ENCODE data around the gene ZBTB9.

DNA sequence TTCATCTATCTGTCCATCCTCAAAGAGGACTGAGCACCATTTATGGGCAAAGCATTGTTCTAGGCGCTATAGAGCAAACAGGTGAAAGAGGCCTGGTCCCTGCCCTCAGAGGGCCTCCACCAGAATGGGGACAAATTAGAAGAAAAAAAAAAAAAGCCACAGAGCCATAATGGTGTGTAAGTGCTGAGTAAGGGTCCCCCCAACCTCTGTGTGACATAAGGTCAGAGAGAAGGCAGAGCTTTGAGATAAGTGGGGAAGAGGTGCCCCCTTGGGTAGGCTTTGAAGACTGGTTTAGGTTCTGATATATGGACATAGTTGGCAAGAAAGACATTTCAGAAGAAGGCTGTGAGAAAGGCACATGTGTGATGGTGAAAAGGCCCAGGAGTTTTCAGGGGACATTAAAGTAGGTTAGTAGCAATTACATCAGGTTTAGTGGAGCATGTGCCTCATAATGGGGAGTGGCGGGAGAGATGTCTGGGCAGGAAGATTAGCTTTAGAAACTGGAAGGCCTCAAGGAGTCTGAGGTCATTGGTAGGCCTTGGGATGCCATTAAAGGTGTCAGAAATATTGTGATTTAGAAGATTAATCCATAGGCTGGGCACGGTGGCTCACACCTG is 15.3 kb upstream of the ZBTB9 start:
- TF ChIP-seq ELK4 (IDR thresholded peaks at IDR 0.05; ENCODE audit: borderline replicate concordance, low read depth, low read length): no peak
- no peak for TF ChIP-seq CTCF (tag by site-specific recombination; IDR thresholded peaks at IDR 0.05)
- no peak for TF ChIP-seq YY1 (tag by site-specific recombination; IDR thresholded peaks at IDR 0.05)
- no peak for TF ChIP-seq ZNF202 (tag by site-specific recombination; IDR thresholded peaks at IDR 0.05; ENCODE audit: borderline replicate concordance)
- TF ChIP-seq ZNF274 (IDR thresholded peaks at IDR 0.05; ENCODE audit: low read length): no peak
- TF ChIP-seq ZNF274 (tag by site-specific recombination; IDR thresholded peaks at IDR 0.05; ENCODE audit: borderline replicate concordance): no peak
